Activated CD4-positive, alpha-beta T cell treated with anti-CD3 and anti-CD28 coated beads, Interleukin-10, Interleukin-2, amounts not matched to agents 100 ng/mL and 50 ng/mL, durations not matched to agents 16 hours and 8 hours (primary cell): ENCODE measurements around the gene PYCARD.
"Not testable (repeated sequence)": the region's sequence is repeated elsewhere in the genome, so short reads cannot be mapped to it uniquely, and the experiment has no call there.

ENCODE experiments used
- DNase-seq: peaks from one replicate; pipeline ENCODE4 v3.0.0-alpha.2; 2020

Gene PYCARD

GRCh38 chr16:31202414-31203375, at the start of gene PYCARD:
PYCARD (minus strand) TSS chr16:31202760; CDS start chr16:31202690, 70 bp downstream.
- DNase-seq, result peak; percentile 43

- DNase-seq, result no peak
Measured at GRCh38 chr16:31251435-31251834, 48.9 kb upstream of the PYCARD start.

GRCh38 chr16:31250782-31251384, 48.3 kb upstream of the PYCARD start:
- peak; percentile 59 for DNase-seq

GRCh38 chr16:31248344-31248743, 45.8 kb upstream of the PYCARD start:
- DNase-seq, result no peak

GRCh38 chr16:31246296-31246695, 43.7 kb upstream of the PYCARD start:
- DNase-seq, result no peak

GRCh38 chr16:31245598-31245997, 43.0 kb upstream of the PYCARD start:
- not testable (repeated sequence) for DNase-seq

GRCh38 chr16:31243734-31244670, 41.4 kb upstream of the PYCARD start:
- DNase-seq, result no peak

- DNase-seq, result no peak
Measured at GRCh38 chr16:31242206-31242605, 39.6 kb upstream of the PYCARD start.

- no peak for DNase-seq
Measured at GRCh38 chr16:31238041-31238440, 35.5 kb upstream of the PYCARD start.

- DNase-seq, result no peak
Measured at GRCh38 chr16:31229501-31229900, 26.9 kb upstream of the PYCARD start.

GRCh38 chr16:31228206-31228605, 25.6 kb upstream of the PYCARD start:
- DNase-seq, result no peak

GRCh38 chr16:31225193-31225592, 22.6 kb upstream of the PYCARD start:
- DNase-seq, result no peak

- DNase-seq, result no peak
Measured at GRCh38 chr16:31224092-31224955, 21.8 kb upstream of the PYCARD start.

GRCh38 chr16:31223044-31223443, 20.5 kb upstream of the PYCARD start:
- no peak for DNase-seq

GRCh38 chr16:31221357-31222160, 19.0 kb upstream of the PYCARD start:
- DNase-seq, result no peak

GRCh38 chr16:31219154-31219741, 16.7 kb upstream of the PYCARD start:
- no peak for DNase-seq

GRCh38 chr16:31217136-31217530, 14.6 kb upstream of the PYCARD start:
- DNase-seq, result no peak

GRCh38 chr16:31216422-31217135, 14.0 kb upstream of the PYCARD start, which contains the start of gene PYDC1:
PYDC1 (minus strand) TSS chr16:31217135; CDS start chr16:31217028, 107 bp downstream.
- no peak for DNase-seq

GRCh38 chr16:31215287-31216162, 13.0 kb upstream of the PYCARD start:
- no peak for DNase-seq
